K562 (cell line): ENCODE measurements around the gene MAU2. TPM values are rescaled to one million over a fixed set of nuclear protein-coding genes. Genes with fewer than 3 reads are reported as not detected.

Experiments used
- ATAC-seq: fragments of 200-7000 bp; cut with Tn5 transposase; 3 replicates; pipeline ENCODE4 v1.9.1; 2020; ENCODE audit warnings: moderate library complexity
- BruUV-seq: library from RNA; stranded (reverse); fragments of 400-500 nt; replicated peaks from 2 replicates; lab custom pipeline; 2021; lab: Mats Ljungman, UMichigan
- CTCF ChIA-PET: fragments of 300-600 bp; formaldehyde crosslinking; extraction: SDS; loops from one replicate; lab custom pipeline; 2021; ENCODE audit warnings: low intra/inter-chr PET ratio; lab: Yijun Ruan, JAX
- POLR2A ChIA-PET: fragments of 300-600, 350-650 bp; sonication (Branson Sonifier 250); formaldehyde crosslinking; extraction: SDS; loops from one replicate; lab custom pipeline; 2021; ENCODE audit warnings: antibody characterized with exemption, inconsistent platforms; lab: Yijun Ruan, JAX
- DNase-seq, 4 experiments: peaks; one replicate each; pipeline versions ENCODE4 v3.0.0 to v3.0.0-alpha.2; 2011 to 2018; ENCODE audit warnings: low spot score in 3 of 4, mixed read lengths in 3 of 4; ENCODE audit errors: extremely low read depth in 1 of 4
- FAIRE-seq: peaks from 2 replicates; lab custom pipeline; 2011; peaks lifted over from hg19 to GRCh38; lab: Jason Lieb, UNC
- H2AFZ ChIP-seq: 2 replicates; pipeline ENCODE4 v1.6.0; 2011; ENCODE audit warnings: low read depth, low read length, control low read depth, inconsistent platforms
- H3K27ac ChIP-seq: fragments of 200-600 bp; 3 replicates; pipeline ENCODE4 v1.8.0; 2011; ENCODE audit warnings: low read depth, mild to moderate bottlenecking, control low read depth, inconsistent platforms, low read length, moderate library complexity, mixed read lengths; ENCODE audit errors: extremely low read depth
- H3K27me3 ChIP-seq, 2 experiments: fragments of 300-600 bp in 1 of 2; 2 replicates in 1 of 2; 3 replicates in 1 of 2; pipeline versions ENCODE4 v1.6.0 to v1.8.0; 2011; ENCODE audit warnings: inconsistent platforms in 2 of 2, low read length in 2 of 2, mild to moderate bottlenecking in 1 of 2, mixed read lengths in 1 of 2, moderate library complexity in 1 of 2; ENCODE audit not compliant: control insufficient read depth in 2 of 2, insufficient read depth in 2 of 2
- H3K36me3 ChIP-seq: fragments of 300-600 bp; 3 replicates; pipeline ENCODE4 v1.8.0; 2011; ENCODE audit warnings: mild to moderate bottlenecking, low read length, inconsistent platforms; ENCODE audit not compliant: control insufficient read depth, insufficient read depth
- H3K4me1 ChIP-seq, 2 experiments: fragments of 200-600 bp in 1 of 2; replicated peaks in 1 of 2; 2 replicates in 1 of 2; 3 replicates in 1 of 2; pipeline versions ENCODE4 v1.5.1 to v1.8.0; 2011; ENCODE audit warnings: inconsistent platforms in 2 of 2, low read length in 2 of 2, mild to moderate bottlenecking in 1 of 2, mixed read lengths in 1 of 2, moderate library complexity in 1 of 2; ENCODE audit not compliant: control insufficient read depth in 2 of 2, insufficient read depth in 2 of 2
- H3K4me2 ChIP-seq: 2 replicates; pipeline ENCODE4 v1.6.1; 2011; ENCODE audit warnings: low read length, control low read depth, inconsistent platforms, mixed read lengths; ENCODE audit not compliant: insufficient read depth
- H3K4me3 ChIP-seq: fragments of 200-600 bp; sonication (generic), shearing (Covaris generic); 2 replicates; pipeline ENCODE4 v1.5.1; 2016; ENCODE audit warnings: control low read depth, inconsistent platforms
- H3K79me2 ChIP-seq: fragments of 200-600 bp; 3 replicates; pipeline ENCODE4 v1.8.0; 2011; ENCODE audit warnings: low read length, inconsistent platforms; ENCODE audit not compliant: control insufficient read depth, insufficient read depth
- H3K9ac ChIP-seq, 2 experiments: 2 replicates each; pipeline versions ENCODE4 v1.6.0 to v1.6.1; 2011; ENCODE audit warnings: low read depth in 2 of 2, low read length in 2 of 2, control low read depth in 1 of 2, inconsistent platforms in 1 of 2, mild to moderate bottlenecking in 1 of 2, mixed read lengths in 1 of 2; ENCODE audit not compliant: insufficient read depth in 1 of 2
- H3K9me1 ChIP-seq: one replicate; pipeline ENCODE4 v1.6.0; 2011; ENCODE audit warnings: inconsistent platforms, mild to moderate bottlenecking, low read length, moderate library complexity; ENCODE audit not compliant: control insufficient read depth, insufficient read depth
- H3K9me3 ChIP-seq: replicated peaks from 2 replicates; pipeline ENCODE4 v1.5.1; 2011; ENCODE audit warnings: low read depth, low read length, inconsistent platforms; ENCODE audit not compliant: control insufficient read depth, insufficient read depth
- H4K20me1 ChIP-seq: replicated peaks from 2 replicates; pipeline ENCODE4 v1.6.1; 2011; ENCODE audit warnings: low read length, inconsistent platforms, mixed read lengths; ENCODE audit not compliant: control insufficient read depth, insufficient read depth
- MLLT1 ChIP-seq, 2 experiments: fragments of 450-650 bp; IDR thresholded peaks; 2 replicates each; pipeline ENCODE4 v1.6.1; 2016
- POLR2G ChIP-seq: fragments of 200-400 bp; formaldehyde crosslinking; IDR thresholded peaks from 2 replicates; pipeline ENCODE4 v1.6.1; 2017; ENCODE audit warnings: low read depth, mild to moderate bottlenecking, antibody characterized with exemption, low read length, moderate library complexity
- WGBS: fragments of 100-300 bp; shearing (Covaris generic); methylation state at CpG from one replicate; pipeline ENCODE4 v1.1.6; 2016; ENCODE audit warnings: low coverage, mixed read lengths; ENCODE audit not compliant: insufficient coverage; ENCODE audit errors: missing lambda C conversion rate; 5-methylcytosine and 5-hydroxymethylcytosine counted together
- in situ Hi-C: fragments of 300-500 bp; cut with MboI; formaldehyde crosslinking; loops from 4 replicates; pipeline ENCODE4 v1.15.0; 2018; ENCODE audit warnings: inconsistent platforms, mixed read lengths
- intact Hi-C: fragments of 100-400 bp; cut with micrococcal nuclease; formaldehyde crosslinking; loops from 2 replicates; pipeline ENCODE4 v1.14.2; 2022
- polyA plus RNA-seq, 8 experiments: library from polyadenylated mRNA; depleted of rRNA in 4 of 8; stranded (reverse) in 5 of 8; unstranded in 3 of 8; fragments of >200 nt; fragmentation: Nextera tagmentation in 2 of 8; fragmentation: Illumina TruSeq in 1 of 8; extraction: Ambion mirVana in 2 of 8; extraction: Trizol in 1 of 8; gene quantifications; 2 replicates each; pipeline versions ENCODE4 v1.2.1 to v1.2.3, GENCODE V29; 2011 to 2014; ENCODE audit warnings: inconsistent platforms in 1 of 8, missing spikeins in 1 of 8
- total RNA-seq, 7 experiments: library from RNA; depleted of rRNA in 6 of 7; stranded (reverse); fragments of >200 nt in 6 of 7; fragmentation: Illumina TruSeq in 2 of 7; extraction: Trizol in 2 of 7; gene quantifications; 2 replicates each; pipeline versions ENCODE4 v1.2.1 to v1.2.3, GENCODE V29; 2011 to 2021; ENCODE audit warnings: low replicate concordance in 1 of 7

Gene MAU2
- total and polyA plus RNA-seq, 9 of the 15 experiments (the other 6 are each of a cell fraction or from before 2014, with no cell fraction given): 1.2 to 48.1 (median 19.4) TPM

GRCh38 chr19:19296953-19297689, 23.5 kb upstream of the MAU2 start:
- H3K27ac ChIP-seq: no peak overlapping the region
- POLR2A ChIA-PET: interaction anchor here (0.6 to 3.0 kb wide), 5 partner anchors 19 to 72 kb away, joined by 3 to 10 read pairs (median 3); no protein-coding TSS in a partner anchor
- no peak overlapping the region for H2AFZ ChIP-seq
- H3K79me2 ChIP-seq: no peaks in the 10 kb centered on the region; the same call in 2 of the 3 replicates
- no TSS peak for BruUV-seq
- no peaks in the 10 kb centered on the region for H3K9me1 ChIP-seq
- no peak for FAIRE-seq
- CTCF ChIA-PET: no interaction called here
- H3K36me3 ChIP-seq: peaks cover 66% of the 10 kb centered on the region; the same call in 2 of the 3 replicates
- ATAC-seq: no peak
- 90% methylated on average over 17 of the region's 19 CpGs for WGBS
- no peaks in the 10 kb centered on the region for H3K9me3 ChIP-seq
- peaks cover 0 to 6% of the 10 kb centered on the region in 2 experiments; a peak in 2 of 5 replicates for H3K4me1 ChIP-seq
- H3K9ac ChIP-seq: peak overlapping the region in 1 of 2 experiments; percentile 52; a peak in 1 of 4 replicates
- in situ Hi-C loops: no loop called here
- intact Hi-C loops: no loop called here
- peak in 1 of 4 experiments; percentile 11 for DNase-seq
- TF ChIP-seq MLLT1 (IDR thresholded peaks at IDR 0.05) (no peak), POLR2G (peak; percentile 56; the same call in 1 of the 2 replicates)
- no peaks in the 10 kb centered on the region for H4K20me1 ChIP-seq
- no peaks in the 10 kb centered on the region for H3K27me3 ChIP-seq
- no peak overlapping the region for H3K4me2 ChIP-seq
- H3K4me3 ChIP-seq: no peak overlapping the region
